Left lung (tissue), 10 donors: ENCODE measurements around the gene POLA2. TPM values are rescaled to one million over a fixed set of nuclear protein-coding genes. Genes with fewer than 3 reads are reported as not detected.
A peak's percentile ranks its signal among the peaks of the same experiment; 100 is the strongest.

ENCODE experiments used
- ATAC-seq: fragments of 200-7000 bp; cut with Tn5 transposase; one replicate; pipeline ENCODE4 v1.9.1; 2020; ENCODE audit warnings: moderate library complexity
- DNase-seq, 4 donors: peaks; one replicate each; pipeline ENCODE4 v3.0.0-alpha.2; 2013 to 2020
- H3K27ac ChIP-seq, 2 donors: fragments of 200-600 bp; sonication (generic) in 1 of 2; one replicate each; pipeline versions ENCODE4 v1.5.0 to v1.8.0; 2020 to 2021
- H3K27me3 ChIP-seq, 2 donors: fragments of 200-600 bp; sonication (generic) in 1 of 2; one replicate each; pipeline versions ENCODE4 v1.5.0 to v1.8.0; 2020 to 2021
- H3K36me3 ChIP-seq, 2 donors: fragments of 200-600 bp; sonication (generic) in 1 of 2; one replicate each; pipeline versions ENCODE4 v1.5.0 to v1.8.0; 2020 to 2021
- H3K4me1 ChIP-seq, 2 donors: fragments of 200-600 bp; one replicate each; pipeline ENCODE4 v1.8.0; 2021
- H3K4me3 ChIP-seq, 2 donors: fragments of 200-600 bp; sonication (generic) in 1 of 2; one replicate each; pipeline versions ENCODE4 v1.5.0 to v1.8.0; 2020 to 2021; ENCODE audit warnings: mild to moderate bottlenecking in 1 of 2
- H3K9me3 ChIP-seq, 2 donors: fragments of 200-600 bp; sonication (generic) in 1 of 2; one replicate each; pipeline versions ENCODE4 v1.5.0 to v1.8.0; 2020 to 2021
- intact Hi-C, 2 donors: fragments of 100-400 bp; cut with DNase I; formaldehyde crosslinking; loops; one replicate each; pipeline versions ENCODE4 v1.11.2 to v1.14.2; 2022
- polyA plus RNA-seq, 6 donors: library from polyadenylated mRNA; unstranded; fragments of 120-200 nt; gene quantifications; one replicate each; pipeline ENCODE4 v1.2.1, GENCODE V29; 2013; ENCODE audit not compliant: insufficient read length in 6 of 6
- total RNA-seq, 2 donors: library from RNA; stranded (reverse); fragmentation: NEBNext Ultra II Directional; extraction: Animal tissue kit (Norgen Biotek cat#: 25700); gene quantifications; one replicate each; pipeline ENCODE4 v1.2.1, GENCODE V29; 2021
- TF ChIP-seq, protein P1 (sequence below), 2 donors: fragments of 200-600 bp; sonication (generic) in 1 of 2; IDR thresholded peaks; one replicate each; pipeline versions ENCODE4 v1.5.0 to v1.8.0; 2021; ENCODE audit warnings: antibody characterized with exemption in 2 of 2
- donor health status: DM: no; HTN: yes; CAD: no.
- donor health status: DM: no; HTN: no; CAD: no.

POLA2 gene
- total and polyA plus RNA-seq, 8 donors: 9.4 to 30.2 (median 21.1) TPM

DNA sequence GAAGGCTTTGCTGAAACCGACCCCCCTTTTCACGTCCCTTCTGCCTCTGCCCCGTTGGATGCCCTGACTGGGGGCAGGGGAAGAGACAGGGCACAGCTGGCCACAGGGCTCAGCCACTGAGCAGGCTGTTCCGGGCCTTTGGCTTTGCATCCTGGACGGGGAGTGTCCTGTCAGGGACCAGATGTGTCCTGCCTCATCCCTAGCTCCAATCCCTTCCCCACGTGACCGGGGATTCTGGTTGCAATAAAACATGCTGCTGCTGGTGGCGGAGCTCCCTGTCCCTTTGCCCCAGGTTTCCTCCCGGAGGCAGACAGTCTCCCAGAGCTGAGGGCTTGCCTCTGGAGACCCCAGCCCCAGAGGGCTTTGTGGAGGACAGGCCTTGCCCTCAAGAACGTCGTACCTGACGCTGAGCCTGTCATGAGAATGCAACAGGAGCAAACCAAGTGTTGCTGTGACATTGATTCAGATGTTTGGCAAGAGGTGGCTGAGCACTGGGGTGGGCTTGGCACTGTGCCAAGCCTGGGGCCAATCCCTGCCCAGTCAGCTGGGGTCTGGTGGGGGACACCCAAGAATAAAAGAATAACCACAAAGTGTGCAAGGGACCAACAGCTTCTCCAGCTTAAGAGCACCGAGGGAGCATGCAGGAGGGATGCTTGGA lies 60.2 kb downstream of the POLA2 start:
- intact Hi-C loops: loop anchor here in 1 of 2 donors (10.0 kb wide), 1 partner anchor 47 kb away; no protein-coding TSS in a partner anchor
- Histone ChIP-seq H3K27me3 (no peaks in the 10 kb centered on the region), H3K9me3 (no peaks in the 10 kb centered on the region), H3K27ac (no peak overlapping the region), H3K4me3 (no peak overlapping the region), H3K36me3 (peaks cover 0 to 33% of the 10 kb centered on the region in 2 donors), H3K4me1 (peaks cover 11 to 36% of the 10 kb centered on the region in 2 donors)
- TF ChIP-seq, protein P1, sequence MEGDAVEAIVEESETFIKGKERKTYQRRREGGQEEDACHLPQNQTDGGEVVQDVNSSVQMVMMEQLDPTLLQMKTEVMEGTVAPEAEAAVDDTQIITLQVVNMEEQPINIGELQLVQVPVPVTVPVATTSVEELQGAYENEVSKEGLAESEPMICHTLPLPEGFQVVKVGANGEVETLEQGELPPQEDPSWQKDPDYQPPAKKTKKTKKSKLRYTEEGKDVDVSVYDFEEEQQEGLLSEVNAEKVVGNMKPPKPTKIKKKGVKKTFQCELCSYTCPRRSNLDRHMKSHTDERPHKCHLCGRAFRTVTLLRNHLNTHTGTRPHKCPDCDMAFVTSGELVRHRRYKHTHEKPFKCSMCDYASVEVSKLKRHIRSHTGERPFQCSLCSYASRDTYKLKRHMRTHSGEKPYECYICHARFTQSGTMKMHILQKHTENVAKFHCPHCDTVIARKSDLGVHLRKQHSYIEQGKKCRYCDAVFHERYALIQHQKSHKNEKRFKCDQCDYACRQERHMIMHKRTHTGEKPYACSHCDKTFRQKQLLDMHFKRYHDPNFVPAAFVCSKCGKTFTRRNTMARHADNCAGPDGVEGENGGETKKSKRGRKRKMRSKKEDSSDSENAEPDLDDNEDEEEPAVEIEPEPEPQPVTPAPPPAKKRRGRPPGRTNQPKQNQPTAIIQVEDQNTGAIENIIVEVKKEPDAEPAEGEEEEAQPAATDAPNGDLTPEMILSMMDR (IDR thresholded peaks at IDR 0.05): no peak
- no peak for ATAC-seq
- DNase-seq: peak in 1 of 4 donors; percentile 40

DNA sequence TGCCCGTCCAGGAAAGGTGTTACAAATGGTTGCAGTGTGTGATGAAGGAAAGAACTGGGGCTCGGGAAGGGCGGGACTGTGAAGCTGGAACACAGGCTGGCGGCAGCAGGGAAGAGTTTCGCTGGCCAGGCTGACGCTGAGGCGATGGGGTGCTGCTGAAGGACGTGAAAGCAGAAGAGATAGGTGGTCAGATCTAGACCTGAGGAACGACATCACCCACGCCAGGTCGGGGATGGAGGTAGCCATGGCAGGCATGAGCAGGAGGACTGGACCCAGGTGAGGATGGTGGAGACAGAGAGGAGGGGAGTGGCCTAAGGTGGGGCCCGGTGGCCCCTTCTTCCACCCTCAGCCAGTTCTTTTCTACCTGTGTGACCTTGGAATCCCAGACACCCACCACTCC lies 62.1 kb downstream of the POLA2 start:
- TF ChIP-seq, protein P1 (IDR thresholded peaks at IDR 0.05): no peak
- peak; percentile 16 for ATAC-seq
- Histone ChIP-seq H3K36me3 (peaks cover 0 to 33% of the 10 kb centered on the region in 2 donors), H3K9me3 (no peaks in the 10 kb centered on the region), H3K27me3 (no peaks in the 10 kb centered on the region), H3K27ac (no peak overlapping the region), H3K4me3 (no peak overlapping the region), H3K4me1 (peaks cover 0 to 22% of the 10 kb centered on the region in 2 donors)
- peak in 1 of 4 donors; percentile 42 for DNase-seq
- intact Hi-C loops: loop anchor here in 1 of 2 donors (10.0 kb wide), 1 partner anchor 49 kb away; no protein-coding TSS in a partner anchor

DNA sequence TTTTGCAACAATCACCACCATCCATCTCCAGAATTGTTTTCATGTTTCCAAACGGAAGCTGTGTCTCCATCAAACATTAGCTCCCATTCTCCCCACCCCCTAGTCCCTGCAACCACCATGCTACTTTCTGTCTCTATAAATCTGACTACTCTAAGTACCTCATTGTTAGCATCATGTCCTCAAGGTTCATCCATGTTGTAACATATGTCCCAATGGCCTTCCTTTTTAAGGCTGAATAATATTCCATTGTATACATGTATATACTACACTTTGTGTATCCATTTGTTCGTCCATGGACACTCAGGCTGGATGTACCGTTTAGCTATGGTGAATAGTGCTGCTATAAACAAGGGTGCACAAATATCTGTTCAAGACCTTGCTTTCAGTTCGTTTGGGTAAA lies 63.7 kb downstream of the POLA2 start:
- Histone ChIP-seq H3K27ac (no peak overlapping the region), H3K9me3 (no peaks in the 10 kb centered on the region), H3K27me3 (no peaks in the 10 kb centered on the region), H3K36me3 (peaks cover 0 to 27% of the 10 kb centered on the region in 2 donors), H3K4me1 (peaks cover 0 to 19% of the 10 kb centered on the region in 2 donors), H3K4me3 (no peak overlapping the region)
- intact Hi-C loops: loop anchor here (5.0 to 10.0 kb wide), 2 partner anchors 48 to 51 kb away; no protein-coding TSS in a partner anchor
- ATAC-seq (no peak), DNase-seq (no peak)
- TF ChIP-seq, protein P1 (IDR thresholded peaks at IDR 0.05): no peak

DNA sequence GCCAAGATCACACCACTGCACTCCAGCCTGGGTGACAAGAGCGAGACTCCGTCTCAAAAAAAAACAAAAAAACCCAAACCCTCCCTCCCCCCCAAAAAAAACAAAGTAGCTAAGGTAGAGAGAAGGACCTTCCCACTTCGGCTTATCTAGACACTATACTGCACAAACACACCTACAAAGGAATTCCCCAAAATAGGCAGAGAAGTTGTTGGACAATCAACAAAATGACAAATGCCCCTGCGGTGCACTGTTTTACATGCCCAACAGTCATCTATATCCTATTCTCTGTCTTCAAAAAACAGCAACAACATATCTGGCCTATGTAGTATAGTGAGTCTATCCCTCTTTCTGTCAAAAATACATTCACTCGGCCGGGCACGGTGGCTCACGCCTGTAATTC lies 65.3 kb downstream of the POLA2 start:
- Histone ChIP-seq H3K4me1 (peaks cover 0 to 9% of the 10 kb centered on the region in 2 donors), H3K27me3 (no peaks in the 10 kb centered on the region), H3K9me3 (no peaks in the 10 kb centered on the region), H3K27ac (no peak overlapping the region), H3K36me3 (peaks cover 0 to 12% of the 10 kb centered on the region in 2 donors), H3K4me3 (no peak overlapping the region)
- ATAC-seq (no peak), DNase-seq (no peak)
- intact Hi-C loops: loop anchor here (5.0 to 10.0 kb wide), 2 partner anchors 50 to 52 kb away; no protein-coding TSS in a partner anchor
- TF ChIP-seq, protein P1 (IDR thresholded peaks at IDR 0.05): no peak

DNA sequence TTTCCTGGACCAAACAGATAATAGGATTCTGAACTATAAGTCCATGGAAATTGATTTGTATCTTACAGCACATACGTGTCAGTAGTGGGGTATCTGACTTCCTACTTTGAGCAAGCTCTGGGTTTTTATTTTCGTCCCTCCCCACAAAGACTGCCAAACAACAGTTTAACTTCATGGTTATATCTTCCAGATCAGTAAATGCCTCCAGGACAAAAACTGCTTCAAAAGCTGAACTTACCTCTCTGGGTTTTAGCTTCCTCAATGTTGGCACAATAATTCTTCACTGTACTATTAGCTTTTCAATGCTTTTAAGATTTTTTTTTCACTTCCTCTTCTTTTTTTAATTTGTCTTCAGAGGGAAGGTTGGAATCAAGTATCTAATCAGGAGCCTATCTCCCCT lies 67.7 kb downstream of the POLA2 start:
- no peak for ATAC-seq
- Histone ChIP-seq H3K27me3 (no peaks in the 10 kb centered on the region), H3K36me3 (no peaks in the 10 kb centered on the region), H3K4me1 (peaks cover 2 to 12% of the 10 kb centered on the region in 2 donors), H3K9me3 (no peaks in the 10 kb centered on the region), H3K4me3 (no peak overlapping the region), H3K27ac (no peak overlapping the region)
- intact Hi-C loops: loop anchor here (5.0 to 10.0 kb wide), 2 partner anchors 52 to 55 kb away; no protein-coding TSS in a partner anchor
- DNase-seq: no peak
- TF ChIP-seq, protein P1 (IDR thresholded peaks at IDR 0.05): no peak
